GM18951 (cell line): ENCODE data around the gene CLASP1.
"Not testable (repeated sequence)": the region's sequence is repeated elsewhere in the genome, so short reads cannot be mapped to it uniquely, and the experiment has no call there.

ENCODE experiments used
- POLR2A ChIP-seq: IDR thresholded peaks from 4 replicates; pipeline ENCODE4 v1.6.1; 2011; ENCODE audit warnings: mild to moderate bottlenecking; ENCODE audit not compliant: insufficient read length, insufficient read depth; ENCODE audit errors: extremely low read depth
- in situ Hi-C: fragments of 300-500 bp; cut with MboI; formaldehyde crosslinking; loops from one replicate; pipeline ENCODE4 v1.12.0; 2022; ENCODE audit warnings: low sequenced_read_pairs, mixed read lengths, inconsistent platforms; ENCODE audit not compliant: unreplicated experiment

CLASP1 gene

DNA sequence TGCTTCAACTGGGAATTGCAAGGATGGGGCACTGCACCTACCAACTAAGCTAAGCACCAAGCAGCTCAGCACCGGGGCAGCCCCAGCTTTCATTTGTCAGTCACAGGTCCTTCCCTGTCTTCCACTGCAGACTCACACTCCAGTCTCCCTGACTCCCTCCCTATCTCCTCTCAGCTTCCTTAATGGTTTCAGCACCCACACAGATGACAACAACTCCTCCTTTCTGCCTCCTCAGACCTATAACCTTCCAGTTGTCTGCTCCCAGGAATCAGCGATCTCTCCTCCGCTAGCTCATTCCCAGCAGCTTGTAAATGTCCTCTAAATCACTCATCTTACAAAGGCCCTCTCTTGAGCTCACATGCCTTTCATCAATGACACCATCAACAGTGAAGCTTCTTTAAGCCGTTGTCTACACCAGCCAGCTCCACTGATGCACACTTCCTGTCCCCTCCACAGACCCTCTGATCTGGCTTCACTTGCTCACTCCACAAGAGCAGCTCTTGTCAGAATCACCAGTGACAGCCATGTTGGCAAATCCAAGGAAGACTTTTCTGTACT is 32.1 kb downstream of the CLASP1 start:
- in situ Hi-C loops, result no loop called here
- no peak for TF ChIP-seq POLR2A

DNA sequence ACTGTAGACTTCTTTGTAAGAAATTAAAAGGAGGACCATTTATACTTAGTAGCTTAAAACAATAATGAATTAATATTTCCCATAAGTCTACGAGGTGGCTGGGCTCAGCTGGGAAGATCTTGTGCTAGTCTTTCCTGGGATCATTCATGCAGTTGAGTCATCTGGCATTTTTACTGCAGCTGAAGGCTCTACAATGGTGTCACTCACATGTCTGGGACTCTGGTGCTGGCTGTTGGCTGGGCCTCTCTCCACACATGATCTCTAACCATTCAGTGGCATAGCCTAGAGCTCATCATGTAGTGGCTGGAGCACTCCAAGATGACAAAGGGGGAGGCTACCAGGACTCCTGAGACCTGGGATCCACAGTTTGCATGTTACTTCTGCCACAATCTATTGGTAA is 35.5 kb downstream of the CLASP1 start:
- no peak for TF ChIP-seq POLR2A
- in situ Hi-C loops, result no loop called here

DNA sequence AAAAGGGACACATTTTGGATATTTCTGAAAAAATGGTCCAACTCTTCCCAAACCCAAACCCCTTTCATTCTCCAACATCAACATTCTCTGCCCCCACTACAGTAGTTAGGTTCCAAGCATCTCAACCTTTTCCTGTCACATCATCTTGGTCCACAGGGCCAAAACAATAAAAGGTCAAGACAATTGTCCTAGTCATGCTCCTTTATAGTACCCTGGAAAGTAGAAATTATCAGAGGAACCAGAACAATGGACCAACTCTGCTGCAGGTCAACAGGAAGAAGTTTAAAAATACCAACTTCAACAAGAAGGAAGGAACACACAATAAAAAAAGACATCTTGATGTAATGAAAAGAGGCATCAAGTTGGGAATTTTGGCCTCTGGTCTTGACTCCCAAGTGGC is 36.1 kb downstream of the CLASP1 start:
- in situ Hi-C loops, result no loop called here

DNA sequence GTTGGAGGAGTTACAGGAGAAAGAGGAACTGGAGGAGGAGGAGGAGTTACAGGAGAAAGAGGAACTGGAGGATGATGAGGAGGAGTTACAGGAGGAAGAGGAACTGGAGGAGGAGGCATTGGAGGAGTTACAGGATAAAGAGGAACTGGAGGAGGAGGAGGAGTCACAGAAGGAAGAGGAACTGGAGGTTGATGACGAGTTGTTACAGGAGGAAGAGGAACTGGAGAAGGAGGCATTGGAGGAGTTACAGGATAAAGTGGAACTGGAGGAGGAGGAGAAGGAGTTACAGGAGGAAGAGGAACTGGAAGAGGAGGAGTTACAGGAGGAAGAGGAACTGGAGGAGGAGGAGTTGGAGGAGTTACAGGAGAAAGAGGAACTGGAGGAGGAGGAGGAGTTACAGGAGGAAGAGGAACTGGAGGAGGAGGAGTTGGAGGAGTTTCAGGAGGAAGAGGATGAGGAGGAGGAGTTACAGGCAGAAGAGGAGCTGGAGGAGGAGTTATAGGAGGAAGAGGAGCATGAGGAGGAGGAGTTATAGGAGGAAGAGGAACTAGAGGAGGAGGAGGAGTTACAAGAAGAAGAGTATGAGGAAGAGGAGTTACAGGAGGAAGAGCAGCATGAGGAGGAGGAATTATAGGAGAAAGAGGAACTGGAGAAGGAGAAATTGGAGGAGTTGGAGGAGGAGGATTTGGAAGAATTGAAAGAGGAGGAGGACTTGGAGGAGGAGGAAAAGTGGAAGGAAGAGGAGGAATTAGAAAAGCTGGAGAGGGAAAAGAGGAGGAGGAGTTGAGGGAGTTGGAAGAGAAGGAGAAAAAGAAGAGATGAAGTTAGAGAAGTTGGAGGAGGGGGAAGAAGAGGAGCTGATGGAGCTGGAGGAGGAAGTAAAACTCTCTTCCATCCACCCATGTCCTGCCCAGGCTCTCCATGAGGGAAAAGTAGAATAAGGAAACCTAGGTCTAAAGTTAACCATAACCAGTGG is 37.2 kb downstream of the CLASP1 start:
- TF ChIP-seq POLR2A, result no peak
- in situ Hi-C loops, result no loop called here

More for the DNA sequence above, 36.1 kb downstream of the CLASP1 start:
- TF ChIP-seq POLR2A, result no peak

DNA sequence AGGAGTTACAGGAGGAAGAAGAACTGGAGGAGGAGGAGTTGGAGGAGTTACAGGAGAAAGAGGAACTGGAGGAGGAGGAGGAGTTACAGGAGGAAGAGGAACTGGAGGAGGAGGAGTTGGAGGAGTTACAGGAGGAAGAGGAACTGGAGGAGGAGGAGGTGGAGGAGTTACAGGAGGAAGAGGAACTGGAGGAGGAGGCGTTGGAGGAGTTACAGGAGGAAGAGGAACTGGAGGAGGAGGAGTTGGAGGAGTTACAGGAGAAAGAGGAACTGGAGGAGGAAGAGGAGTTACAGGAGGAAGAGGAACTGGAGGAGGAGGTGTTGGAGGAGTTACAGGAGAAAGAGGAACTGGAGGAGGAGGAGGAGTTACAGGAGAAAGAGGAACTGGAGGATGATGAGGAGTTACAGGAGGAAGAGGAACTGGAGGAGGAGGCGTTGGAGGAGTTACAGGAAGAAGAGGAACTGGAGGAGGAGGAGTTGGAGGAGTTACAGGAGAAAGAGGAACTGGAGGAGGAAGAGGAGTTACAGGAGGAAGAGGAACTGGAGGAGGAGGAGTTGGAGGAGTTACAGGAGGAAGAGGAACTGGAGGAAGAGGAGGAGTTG is 38.1 kb downstream of the CLASP1 start:
- in situ Hi-C loops, result not testable (repeated sequence)

DNA sequence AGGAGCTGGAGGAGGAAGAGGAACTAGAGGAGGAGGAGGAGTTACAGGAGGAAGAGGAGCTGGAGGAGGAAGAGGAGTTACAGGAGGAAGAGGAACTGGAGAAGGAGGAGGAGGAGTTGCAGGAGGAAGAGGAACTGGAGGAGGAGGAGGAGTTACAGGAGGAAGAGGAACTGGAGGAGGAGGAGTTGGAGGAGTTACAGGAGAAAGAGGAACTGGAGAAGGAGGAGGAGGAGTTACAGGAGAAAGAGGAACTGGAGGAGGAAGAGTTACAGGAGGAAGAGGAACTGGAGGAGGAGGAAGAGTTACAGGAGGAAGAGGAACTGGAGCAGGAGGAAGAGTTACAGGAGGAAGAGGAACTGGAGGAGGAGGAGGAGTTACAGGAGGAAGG is 38.8 kb downstream of the CLASP1 start:
- in situ Hi-C loops, result not testable (repeated sequence)

DNA sequence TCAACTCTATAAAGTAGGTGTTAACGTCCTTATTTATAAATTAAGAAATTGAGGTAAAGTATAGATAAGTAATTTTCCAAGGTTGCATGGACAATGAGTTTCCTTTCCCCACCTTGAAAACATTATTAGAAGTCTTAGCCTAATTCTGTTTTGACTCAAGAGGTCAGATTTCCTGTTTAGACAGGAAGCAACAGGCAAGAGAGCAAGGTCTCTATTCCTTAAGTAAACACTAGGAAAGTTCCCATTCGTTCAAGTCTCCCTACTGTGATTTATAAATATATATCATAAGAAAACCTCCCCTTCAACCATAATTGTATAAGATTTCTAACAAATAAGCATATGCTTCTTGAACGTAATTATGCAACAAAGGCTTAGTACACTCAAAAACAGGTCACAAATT is 40.3 kb downstream of the CLASP1 start:
- TF ChIP-seq POLR2A, result no peak
- in situ Hi-C loops, result no loop called here

DNA sequence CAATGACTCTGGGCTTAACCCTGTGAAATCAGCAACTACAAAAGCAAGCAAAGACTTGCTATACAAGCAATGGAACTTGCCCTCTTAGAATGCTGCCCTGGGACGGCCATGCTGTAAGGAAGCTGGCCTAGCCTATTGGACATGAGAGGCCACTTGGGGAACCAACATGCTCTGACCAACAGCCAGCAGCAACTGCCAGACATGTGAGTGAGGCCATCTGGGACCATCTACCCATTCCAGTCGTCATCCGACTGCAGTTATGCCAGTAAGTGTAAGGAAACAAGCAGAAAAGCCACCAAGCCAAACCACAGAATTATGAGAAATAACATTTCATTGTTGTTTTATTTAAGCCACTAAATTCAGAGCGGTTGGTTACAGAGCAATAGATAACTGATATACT is 40.9 kb downstream of the CLASP1 start:
- in situ Hi-C loops, result no loop called here
- TF ChIP-seq POLR2A, result no peak

DNA sequence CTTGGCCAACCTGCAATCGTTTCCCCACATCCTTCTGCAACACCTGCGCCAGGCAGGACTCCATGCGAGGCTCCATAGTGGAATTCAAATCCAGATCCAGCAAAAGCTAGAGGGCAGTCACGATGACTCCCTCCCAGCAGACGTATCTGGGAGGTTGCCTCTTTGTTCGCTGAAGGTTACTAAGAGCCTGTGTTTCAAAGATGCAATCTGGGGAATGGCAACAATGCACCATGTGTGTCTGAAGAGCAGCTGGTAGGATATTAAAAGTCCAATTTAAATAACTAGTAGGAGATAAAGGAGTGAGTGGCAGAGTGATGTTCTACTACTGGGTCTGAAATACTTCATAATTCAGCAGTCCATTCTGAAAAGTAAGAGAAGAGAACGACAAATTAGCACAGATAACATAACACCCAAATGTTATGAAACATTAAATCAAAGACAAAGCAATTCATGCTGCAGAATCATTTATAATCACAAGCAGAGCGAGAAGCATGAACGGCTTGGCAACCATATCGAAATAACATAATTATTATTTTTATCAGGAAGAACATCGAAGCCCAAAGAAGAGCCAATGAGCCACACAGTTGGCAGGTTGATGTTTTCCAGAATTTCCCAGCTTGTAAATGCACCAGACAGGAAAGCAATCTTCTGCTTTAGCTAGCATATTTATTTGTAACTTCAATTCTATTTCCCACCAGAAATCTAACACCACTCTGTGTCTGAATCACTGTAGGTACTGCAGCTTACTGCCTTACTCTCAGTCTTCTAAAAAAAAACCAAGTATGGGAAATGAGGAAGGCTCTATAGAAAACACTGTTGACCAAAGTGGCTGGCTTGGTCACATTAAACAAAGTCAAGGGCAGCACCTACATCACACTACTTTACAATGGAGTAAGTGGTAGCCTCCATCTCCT is 43.2 kb downstream of the CLASP1 start:
- in situ Hi-C loops, result no loop called here
- no peak for TF ChIP-seq POLR2A

DNA sequence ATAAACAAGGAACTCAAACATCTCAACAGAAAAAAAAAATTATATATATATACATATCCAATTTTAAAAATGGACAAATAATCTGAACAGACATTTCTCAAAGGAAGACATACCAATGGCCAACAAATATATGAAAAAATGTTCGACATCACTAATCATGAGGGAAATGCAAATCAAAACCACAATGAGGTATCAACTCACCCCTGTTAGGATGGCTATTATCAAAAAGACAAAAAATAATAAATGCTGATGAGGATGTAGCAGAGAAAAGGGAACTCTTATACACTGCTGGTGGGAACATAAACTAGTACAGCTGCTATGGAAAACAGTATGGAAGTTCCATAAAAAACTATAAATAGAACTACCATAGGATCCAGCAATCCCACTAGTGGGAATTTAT is 46.1 kb downstream of the CLASP1 start:
- in situ Hi-C loops, result no loop called here
- no peak for TF ChIP-seq POLR2A

DNA sequence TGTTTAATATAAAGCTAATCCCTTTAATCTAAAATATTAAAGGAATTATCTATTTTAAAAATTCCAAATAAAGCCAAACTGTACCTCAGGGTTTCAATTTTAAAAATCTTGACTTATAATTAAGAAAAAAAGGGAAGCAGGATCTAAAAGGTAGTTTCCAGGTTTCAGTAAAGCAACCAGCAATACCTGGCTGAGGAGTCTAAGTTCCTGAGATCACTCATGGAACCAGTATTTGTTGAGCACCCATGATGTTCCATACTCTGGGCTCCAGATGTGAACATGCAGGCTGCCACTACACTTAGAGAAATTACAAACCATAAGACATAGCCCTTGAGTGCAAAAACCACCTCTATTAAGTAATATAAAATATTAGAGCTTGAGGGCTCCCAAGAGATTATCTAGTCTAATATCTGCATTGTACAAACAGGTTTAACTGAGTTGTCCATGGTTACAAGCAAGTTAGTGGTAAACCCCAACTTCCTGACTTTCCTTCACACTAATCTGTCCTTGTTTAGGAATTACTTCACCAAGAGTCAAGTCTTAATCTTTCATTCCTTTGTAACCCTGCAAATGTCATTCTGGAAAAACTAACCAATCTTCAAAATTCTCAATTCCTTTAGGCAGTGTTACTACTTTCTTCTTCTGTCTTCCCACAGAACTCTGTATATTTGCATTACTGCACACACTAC is 49.2 kb downstream of the CLASP1 start:
- in situ Hi-C loops, result no loop called here
- no peak for TF ChIP-seq POLR2A

DNA sequence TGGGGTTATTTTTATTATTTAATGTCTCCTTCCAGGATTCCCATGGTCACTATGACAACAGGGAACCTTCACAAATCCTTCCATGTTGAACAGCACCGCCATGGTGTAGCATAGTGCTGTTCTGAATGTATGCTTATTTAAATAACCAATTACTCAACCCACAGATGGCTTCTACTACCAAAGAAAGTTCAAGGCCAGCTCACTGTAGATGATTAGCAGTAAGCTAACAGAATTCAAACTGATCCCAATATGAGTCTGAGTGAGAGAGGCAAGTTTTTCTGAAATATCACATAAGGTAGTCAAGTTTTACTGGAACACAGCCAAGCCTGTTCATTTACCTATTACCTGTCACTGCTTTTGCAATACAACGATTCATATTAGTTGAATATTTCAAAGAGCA is 51.2 kb downstream of the CLASP1 start:
- TF ChIP-seq POLR2A, result no peak
- in situ Hi-C loops, result no loop called here

DNA sequence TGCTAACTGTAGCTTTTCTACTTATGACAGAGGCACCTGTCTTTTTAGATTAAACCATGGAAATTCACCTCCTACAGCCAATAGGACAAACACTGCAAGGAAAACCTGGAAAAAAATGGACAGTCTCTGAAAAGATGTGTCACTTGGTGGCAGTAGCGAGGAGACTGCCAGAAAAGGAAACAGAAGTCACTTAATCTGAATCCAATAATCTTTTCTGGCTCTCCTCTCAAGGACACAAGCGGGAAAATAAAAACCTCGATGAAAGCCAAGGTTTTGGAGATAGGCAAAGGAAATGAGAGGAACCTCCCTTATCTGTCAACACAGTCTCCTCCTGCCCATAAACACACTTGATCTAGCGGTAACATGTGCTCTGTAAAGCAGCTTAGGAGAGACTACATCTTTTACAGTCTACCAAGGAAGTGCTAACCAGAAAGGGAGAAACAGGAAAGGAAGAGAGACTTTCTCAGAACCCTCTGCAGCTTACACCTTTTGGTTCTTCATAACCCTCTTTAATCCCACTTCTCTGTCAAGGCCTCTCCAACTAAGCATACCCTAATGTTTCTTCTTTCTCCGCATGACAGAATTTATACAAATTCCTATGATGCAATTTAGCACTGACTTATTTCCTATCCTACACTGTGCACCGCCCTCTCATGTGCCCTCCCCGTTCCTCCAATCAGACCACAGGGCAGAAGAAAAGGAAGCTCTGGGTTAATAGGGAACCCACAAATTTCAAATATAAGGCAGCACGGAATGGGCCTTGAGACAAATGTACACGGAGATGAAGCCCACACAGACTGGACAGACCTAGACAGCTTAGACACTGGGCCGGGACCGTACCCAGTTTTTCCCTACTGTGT is 52.8 kb downstream of the CLASP1 start:
- TF ChIP-seq POLR2A, result peak; percentile 56
- in situ Hi-C loops, result no loop called here
